ENCODE results near the gene CRYBB1. TPM values are rescaled to one million over a fixed set of nuclear protein-coding genes. Genes with fewer than 3 reads are reported as not detected.

The CRYBB1 gene
- polyA plus RNA-seq, 3 donors = 0.33 to 1.6 (median 0.78) TPM

DNA sequence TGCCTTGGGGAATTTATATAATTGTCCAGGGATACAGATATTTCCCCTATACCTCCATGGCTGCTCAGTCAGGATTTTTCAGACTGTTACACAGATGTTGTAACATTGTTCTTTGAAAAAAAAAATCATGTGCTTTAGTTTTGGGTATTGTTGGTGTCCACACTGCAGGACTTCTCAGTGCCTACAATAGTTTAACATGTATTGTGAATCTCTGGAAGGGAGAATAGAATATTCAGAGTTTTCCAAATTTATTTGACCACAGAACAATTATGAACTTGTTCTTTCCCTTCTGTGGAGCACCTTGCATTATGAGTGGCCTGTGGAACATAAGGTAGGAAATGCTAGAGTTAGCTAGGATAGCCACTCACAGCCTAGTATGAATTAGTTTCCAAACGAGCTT, 18.5 kb upstream of the CRYBB1 start:
- H3K9ac ChIP-seq (ENCODE audit: insufficient read depth, low read length, poor library complexity, severe bottlenecking) = no peak overlapping the region
- H3K79me2 ChIP-seq (ENCODE audit: insufficient read depth, low read length) = no peaks in the 10 kb centered on the region
- no peaks in the 10 kb centered on the region for H3K4me1 ChIP-seq (ENCODE audit: control insufficient read depth in 1 of 2, insufficient read depth in 2 of 2, low read length in 2 of 2)
- TF ChIP-seq CTCF (IDR thresholded peaks at IDR 0.05) = no peak
- no peaks in the 10 kb centered on the region for H3K9me3 ChIP-seq (replicated peaks in 1 of 2; ENCODE audit: control insufficient read depth in 1 of 2, insufficient read depth in 1 of 2, low read length in 2 of 2)
- no peak overlapping the region for H3K4me2 ChIP-seq (replicated peaks; ENCODE audit: extremely low read depth, low read length, poor library complexity, severe bottlenecking)
- H3K36me3 Mint-ChIP-seq = no peaks in the 10 kb centered on the region
- no peak overlapping the region for H2AFZ ChIP-seq (ENCODE audit: insufficient read depth, low read depth, low read length, poor library complexity, severe bottlenecking)
- H3K27me3 Mint-ChIP-seq (ENCODE audit: low read depth in 3 of 3) = peaks cover 2 to 6% (median 6%) of the 10 kb centered on the region in 3 donors
- no peaks in the 10 kb centered on the region for H3K36me3 ChIP-seq (replicated peaks in 1 of 2; ENCODE audit: control insufficient read depth in 1 of 2, insufficient read depth in 2 of 2, low read length in 2 of 2)
- DNase-seq = no peak
- no peaks in the 10 kb centered on the region for H3K27me3 ChIP-seq (ENCODE audit: control insufficient read depth in 2 of 2, insufficient read depth in 2 of 2, low read length in 2 of 2)
- WGBS (ENCODE audit: insufficient coverage) = 100% methylated on average over 1 of the region's 1 CpG
- H3K27ac Mint-ChIP-seq = no peak overlapping the region
- H3K27ac ChIP-seq (ENCODE audit: low read depth in 1 of 2, low read length in 2 of 2) = no peak overlapping the region
- no peaks in the 10 kb centered on the region for H3K9me3 Mint-ChIP-seq
- H3K4me1 Mint-ChIP-seq = no peaks in the 10 kb centered on the region
- H4K20me1 ChIP-seq (ENCODE audit: insufficient read depth, low read length) = no peaks in the 10 kb centered on the region
- intact Hi-C loops (cut with micrococcal nuclease) = no loop called here
- H3K4me3 Mint-ChIP-seq = no peak overlapping the region
- H3K4me3 ChIP-seq (replicated peaks in 1 of 3; ENCODE audit: low read depth in 2 of 3, low read length in 3 of 3) = no peak overlapping the region

DNA sequence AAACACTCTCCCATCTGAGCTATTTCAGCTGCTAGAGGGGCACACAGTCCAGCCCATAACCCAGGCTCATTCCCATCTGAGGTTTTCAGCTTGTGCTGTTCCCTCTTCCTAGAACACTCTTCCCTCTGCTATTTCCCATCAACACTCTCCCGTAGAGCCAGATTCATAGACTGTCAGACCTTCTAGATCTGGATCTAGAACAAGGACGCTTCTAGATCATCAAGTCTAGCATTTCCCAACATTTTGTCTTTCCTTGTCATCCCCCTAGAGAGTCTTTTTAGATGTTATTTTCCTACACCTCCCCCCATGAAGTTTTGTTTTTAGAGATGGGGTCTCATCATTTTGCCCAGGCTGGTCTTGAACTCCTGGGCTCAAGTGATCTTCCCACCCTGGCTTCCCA, 17.3 kb upstream of the CRYBB1 start:
- Histone ChIP-seq H3K9me3 (replicated peaks in 1 of 2; ENCODE audit: control insufficient read depth in 1 of 2, insufficient read depth in 1 of 2, low read length in 2 of 2) (no peaks in the 10 kb centered on the region), H3K4me3 (replicated peaks in 1 of 3; ENCODE audit: low read depth in 2 of 3, low read length in 3 of 3) (no peak overlapping the region), H3K36me3 (replicated peaks in 1 of 2; ENCODE audit: control insufficient read depth in 1 of 2, insufficient read depth in 2 of 2, low read length in 2 of 2) (no peaks in the 10 kb centered on the region), H3K4me2 (replicated peaks; ENCODE audit: extremely low read depth, low read length, poor library complexity, severe bottlenecking) (no peak overlapping the region), H3K4me1 (ENCODE audit: control insufficient read depth in 1 of 2, insufficient read depth in 2 of 2, low read length in 2 of 2) (no peaks in the 10 kb centered on the region), H2AFZ (ENCODE audit: insufficient read depth, low read depth, low read length, poor library complexity, severe bottlenecking) (no peak overlapping the region), H3K27ac (ENCODE audit: low read depth in 1 of 2, low read length in 2 of 2) (no peak overlapping the region), H3K9ac (ENCODE audit: insufficient read depth, low read length, poor library complexity, severe bottlenecking) (no peak overlapping the region), H4K20me1 (ENCODE audit: insufficient read depth, low read length) (no peaks in the 10 kb centered on the region), H3K27me3 (ENCODE audit: control insufficient read depth in 2 of 2, insufficient read depth in 2 of 2, low read length in 2 of 2) (no peaks in the 10 kb centered on the region), H3K79me2 (ENCODE audit: insufficient read depth, low read length) (no peaks in the 10 kb centered on the region)
- TF ChIP-seq CTCF (IDR thresholded peaks at IDR 0.05) = no peak
- no peak for DNase-seq
- Mint-ChIP-seq H3K9me3 (peaks cover 0 to 5% (median 2%) of the 10 kb centered on the region in 7 donors), H3K27ac (no peak overlapping the region), H3K4me1 (no peaks in the 10 kb centered on the region), H3K4me3 (no peak overlapping the region), H3K27me3 (ENCODE audit: low read depth in 3 of 3) (peaks cover 2 to 6% (median 6%) of the 10 kb centered on the region in 3 donors), H3K36me3 (no peaks in the 10 kb centered on the region)
- WGBS (ENCODE audit: insufficient coverage) = 100% methylated on average over 1 of the region's 2 CpGs
- intact Hi-C loops (cut with micrococcal nuclease) = no loop called here

Measured in CD14-positive monocyte (primary cell).